SIG-M5 treated with dmso at 0.1 percent for 504 hours (cell line): ENCODE data around the gene FLYWCH2.
A peak's percentile ranks its signal among the peaks of the same experiment; 100 is the strongest.
"Not testable (repeated sequence)": the region's sequence is repeated elsewhere in the genome, so short reads cannot be mapped to it uniquely, and the experiment has no call there.

Experiments used
- DNase-seq: peaks from one replicate; lab custom pipeline; 2025; ENCODE audit not compliant: unreplicated experiment; lab: John Stamatoyannopoulos, UW

The FLYWCH2 gene

DNA sequence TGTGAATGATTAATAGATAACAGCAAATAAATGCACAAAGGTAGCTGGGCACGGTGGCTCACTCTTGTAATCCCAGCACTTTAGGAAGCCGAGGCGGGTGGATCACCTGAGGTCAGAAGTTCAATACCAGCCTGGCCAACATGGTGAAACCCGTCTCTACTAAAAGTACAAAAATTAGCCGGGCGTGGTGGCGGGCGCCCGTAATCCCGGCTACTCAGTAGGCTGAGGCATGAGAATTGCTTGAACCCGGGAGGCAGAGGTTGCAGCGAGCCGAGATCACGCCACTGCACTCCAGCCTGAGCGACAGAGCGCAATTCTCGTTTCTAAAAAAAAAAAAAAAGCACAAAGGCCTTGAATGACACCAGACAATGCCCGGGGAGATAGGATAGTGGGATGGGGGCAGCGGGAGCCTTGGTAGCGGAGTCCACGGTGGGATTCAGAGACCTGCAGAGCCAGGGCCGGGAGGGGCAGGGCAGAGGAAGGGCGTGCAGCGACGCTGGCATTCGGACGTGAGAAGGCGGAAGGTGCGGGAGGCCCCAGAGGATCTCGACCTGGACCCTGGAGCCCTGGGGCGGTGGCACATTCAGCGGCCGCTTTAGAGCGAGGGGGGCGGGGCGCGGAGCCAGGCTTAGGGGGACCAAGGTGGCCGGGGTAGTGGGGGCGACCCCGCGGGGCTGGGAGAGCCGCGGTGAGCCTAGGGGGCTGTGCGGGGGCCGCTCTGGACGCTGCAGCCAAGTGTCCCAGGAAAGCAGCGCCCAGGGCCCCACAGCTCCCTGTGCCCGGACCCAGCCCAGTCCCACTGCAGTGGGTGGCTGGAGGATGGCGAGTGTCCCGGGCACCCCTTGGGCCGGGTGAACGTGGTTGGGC lies 999 bp upstream of the FLYWCH2 start:
- peak; percentile 4 for DNase-seq

DNA sequence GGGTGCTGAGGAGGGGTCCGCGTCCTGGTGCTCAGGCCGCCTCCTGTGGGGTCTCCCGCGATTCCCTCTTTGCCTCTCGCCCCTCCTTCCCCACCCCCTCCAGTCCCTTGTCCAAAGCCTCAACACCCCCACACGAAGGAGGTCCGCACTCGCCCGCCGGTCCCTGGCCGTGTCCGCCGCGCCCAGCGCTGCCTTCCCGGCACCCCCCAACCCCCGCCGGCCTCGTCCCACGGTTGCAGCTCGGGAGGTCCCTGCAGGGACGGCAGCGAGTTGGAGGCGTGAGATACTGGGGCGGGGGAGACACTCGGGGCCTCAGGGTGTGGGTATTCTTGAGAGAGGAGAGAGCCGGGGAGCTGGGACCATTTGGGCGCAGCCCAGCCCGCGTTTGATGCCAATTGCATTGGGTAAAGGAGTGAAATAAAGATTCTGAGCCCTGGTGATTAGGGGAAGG lies 468 bp downstream of the FLYWCH2 start:
- no peak for DNase-seq

DNA sequence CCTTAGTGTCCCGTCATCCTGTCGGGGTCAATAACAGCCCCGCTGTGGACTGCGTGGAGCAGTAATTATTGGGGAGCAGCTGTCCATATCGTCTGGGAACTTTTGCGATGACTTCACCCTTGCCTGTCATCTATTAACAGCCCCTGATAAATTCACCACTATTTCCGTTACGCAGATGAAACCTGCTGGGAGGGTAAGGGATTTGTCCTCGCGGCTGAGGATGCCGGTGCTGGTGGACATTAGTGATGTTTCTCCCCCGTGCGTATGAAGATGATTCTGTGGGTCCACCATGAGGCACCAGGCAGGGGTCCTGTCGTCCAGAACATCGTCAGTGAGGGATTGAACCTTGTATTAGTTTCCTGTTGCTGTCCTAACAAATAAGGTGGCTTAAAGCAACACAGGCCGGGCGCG lies 1.0 kb downstream of the FLYWCH2 start:
- no peak for DNase-seq

DNA sequence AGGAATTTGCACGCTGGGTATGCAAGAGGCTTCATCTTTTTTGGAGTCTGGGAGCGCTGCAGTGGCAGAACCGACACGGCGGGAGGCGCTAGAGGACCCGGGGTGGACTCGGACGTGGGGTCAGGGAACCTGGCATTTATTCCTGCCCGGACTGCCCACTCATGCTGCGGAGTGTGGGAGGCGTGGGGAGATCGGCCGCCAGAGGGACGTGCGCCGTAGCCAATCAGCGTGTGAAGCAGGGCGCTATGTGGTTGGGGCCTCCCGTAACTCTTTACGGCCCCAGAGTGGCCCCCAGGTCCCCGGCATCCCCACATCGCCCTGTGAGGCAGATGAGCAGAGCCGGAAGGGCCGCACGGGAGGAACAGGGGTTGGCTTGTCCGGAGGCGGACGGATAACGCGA lies 11.2 kb downstream of the FLYWCH2 start:
- DNase-seq = no peak

DNA sequence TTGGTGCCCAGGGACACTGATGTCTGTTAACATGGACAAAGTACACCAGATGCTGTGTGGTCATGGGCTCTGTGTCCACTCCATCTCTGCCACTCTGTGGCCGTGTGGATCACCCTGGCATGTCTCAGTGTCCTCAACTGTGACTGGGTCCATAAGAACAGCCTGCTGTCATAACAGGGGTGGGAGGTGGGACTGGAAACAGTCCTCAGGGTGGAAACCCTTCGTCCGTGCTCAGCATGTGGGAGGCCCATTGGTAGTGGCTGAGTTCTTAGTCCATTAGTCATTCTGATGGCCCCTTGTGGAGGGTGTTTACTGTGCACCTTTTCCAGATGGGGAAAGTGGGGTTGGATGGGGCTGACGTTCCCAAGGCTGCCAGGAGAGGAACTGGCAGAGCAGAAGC lies 12.8 kb downstream of the FLYWCH2 start:
- DNase-seq = no peak

DNA sequence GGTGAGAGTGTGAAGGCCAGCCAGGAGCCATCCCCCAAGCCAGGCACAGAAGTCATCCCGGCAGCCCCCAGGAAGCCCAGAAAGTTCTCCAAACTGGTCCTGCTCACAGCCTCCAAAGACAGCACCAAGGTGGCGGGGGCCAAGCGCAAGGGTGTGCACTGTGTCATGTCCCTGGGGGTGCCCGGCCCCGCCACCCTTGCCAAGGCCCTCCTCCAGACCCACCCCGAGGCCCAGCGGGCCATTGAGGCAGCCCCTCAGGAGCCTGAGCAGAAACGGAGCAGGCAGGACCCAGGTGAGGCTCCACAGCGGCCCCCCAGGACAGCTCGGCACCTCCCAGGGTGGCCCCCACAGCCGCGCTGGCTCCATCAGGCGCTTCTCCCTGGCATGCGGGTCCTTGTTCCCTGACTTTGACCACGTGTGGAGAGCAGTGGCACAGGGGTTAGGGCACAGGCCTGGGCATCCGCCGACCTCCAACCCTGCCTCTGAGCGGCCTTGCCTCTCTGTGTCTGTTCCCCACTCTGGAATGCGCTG lies 13.5 kb downstream of the FLYWCH2 start:
- no peak for DNase-seq

DNA sequence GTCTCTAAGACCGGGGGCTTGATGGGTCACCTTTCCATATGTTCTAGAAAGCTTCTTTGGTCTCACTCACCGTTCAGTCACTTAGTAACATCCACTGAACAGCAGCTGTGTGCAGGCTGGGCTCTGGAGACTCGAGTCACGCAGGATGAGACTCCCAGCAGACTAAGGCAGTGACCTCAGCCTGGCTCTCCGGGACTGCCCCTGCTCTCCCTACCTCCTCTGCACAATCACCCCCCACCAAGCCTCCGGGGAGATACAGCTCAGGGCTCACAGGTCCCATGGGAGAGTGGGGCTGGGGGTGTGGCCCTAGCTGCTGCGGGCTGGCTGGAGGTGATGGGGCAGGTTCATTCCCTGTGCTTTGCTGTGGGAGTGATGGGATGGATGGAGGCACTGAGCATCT lies 14.1 kb downstream of the FLYWCH2 start:
- no peak for DNase-seq

DNA sequence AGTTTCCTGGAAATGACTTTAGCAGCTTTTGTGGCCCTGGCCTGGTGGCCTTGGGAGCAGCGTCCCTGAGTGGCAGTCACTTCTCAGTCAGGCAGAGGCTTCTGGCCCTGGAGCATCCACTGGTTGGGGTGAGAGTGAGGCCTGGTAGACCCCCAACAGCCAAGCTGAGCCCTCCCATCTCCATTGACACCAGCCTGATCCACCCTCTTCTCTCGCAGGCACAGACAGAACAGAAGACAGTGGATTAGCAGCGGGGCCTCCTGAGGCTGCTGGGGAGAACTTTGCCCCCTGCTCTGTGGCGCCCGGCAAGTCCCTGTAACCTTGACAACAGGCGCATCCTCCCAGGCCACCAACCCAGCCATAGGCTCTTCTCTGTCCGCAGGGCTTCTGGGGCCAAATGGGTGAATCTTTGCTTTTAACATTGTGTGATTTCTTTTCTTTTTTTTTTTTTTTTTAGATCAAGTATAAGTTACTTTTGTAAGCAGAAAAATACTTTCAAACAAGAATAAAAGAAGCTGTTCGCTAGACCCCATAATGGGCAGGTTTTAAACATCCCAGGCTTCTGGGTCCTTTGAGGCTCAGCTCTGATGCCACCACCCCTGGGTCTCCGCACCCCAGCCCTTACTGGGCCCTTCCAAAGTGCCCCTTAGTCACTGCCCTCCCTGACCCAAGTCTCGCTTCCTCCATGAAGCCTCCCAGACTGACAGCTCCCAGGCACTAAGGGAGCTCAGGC lies 16.0 kb downstream of the FLYWCH2 start:
- no peak for DNase-seq

DNA sequence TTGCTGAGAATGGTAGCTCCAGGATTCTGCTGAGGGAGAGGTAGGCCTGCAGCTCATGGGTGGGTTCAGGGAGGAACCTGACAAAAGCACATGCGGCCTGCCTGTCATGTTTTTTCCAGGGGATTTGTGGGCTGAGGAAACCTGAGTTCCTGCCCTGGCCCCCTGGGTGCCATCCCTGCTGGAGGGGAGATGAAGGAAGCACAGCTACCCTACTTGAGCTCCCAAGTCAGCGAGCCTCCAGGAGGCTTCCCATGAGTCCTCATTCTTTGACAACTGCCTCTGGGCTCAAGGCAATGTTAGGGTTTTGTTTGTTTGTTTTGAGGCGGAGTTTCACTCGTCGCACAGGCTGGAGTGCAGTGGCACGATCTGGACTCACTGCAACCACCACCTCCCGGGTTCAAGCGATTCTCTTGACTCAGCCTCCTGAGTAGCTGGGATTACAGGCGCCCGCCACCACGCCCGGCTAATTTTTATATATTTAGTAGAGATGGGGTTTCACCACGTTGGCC lies 16.6 kb downstream of the FLYWCH2 start:
- no peak for DNase-seq

DNA sequence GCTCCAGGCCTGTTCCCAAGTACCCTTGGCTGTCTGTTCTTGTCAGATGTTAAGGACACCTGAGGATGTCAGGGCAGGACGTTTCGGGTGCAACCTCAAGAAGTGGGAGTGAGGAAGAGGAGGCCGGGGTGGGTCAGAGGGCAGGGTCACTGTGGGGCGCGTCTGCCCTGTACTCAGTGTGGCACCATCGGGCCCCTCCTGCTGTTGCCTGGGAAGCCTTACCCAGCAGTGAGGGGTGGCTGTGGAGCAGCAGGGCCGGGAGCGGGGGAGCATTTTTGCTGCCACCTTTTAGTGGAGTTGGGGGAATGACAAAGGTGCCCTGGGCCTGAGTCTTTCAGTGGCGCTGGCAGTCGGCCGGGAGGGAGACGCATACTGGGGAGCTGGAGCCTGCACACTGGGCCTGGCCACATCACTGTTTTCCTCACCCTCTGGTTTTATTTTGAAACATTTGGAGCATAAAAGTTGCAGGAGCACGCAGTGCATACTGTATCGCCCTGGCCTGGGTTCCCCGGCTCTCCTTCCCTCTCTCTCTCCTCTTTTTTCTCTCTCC lies 17.6 kb downstream of the FLYWCH2 start:
- no peak for DNase-seq

DNA sequence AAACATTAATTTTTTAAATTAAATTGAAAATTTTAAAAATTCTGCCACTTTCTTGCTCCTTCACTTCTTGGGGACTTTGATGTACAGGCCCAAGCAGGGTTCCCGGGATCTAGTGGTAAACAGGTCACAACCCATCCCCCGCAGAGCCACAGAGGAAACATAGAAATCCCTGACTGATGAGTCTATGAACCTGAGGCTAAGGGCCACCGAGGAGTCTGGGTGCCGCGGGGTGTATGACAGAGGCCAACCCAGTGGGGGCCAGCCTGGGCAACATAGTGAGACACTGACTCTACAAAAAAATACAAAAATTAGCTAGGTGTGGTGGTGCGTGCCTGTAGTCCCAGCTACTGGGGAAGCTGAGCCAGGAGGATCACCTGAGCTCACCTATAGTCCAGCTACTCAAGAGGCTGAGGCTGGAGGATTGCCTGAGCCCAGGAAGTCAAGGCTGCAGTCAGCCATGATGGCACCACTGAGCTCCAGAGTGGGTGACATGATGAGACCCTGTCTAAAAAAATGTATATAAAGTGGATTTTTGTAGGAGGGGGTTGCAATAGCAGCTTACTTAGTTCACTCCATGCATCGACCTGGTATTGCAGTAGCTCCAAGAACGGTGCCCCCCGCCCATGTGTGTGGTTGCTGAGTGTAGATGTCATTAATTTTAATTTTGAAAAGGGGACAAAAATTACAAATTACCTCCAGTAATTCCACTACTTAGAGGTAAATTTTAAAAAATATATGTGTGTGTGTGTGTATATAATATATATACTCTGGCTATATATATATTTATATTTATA lies 19.5 kb downstream of the FLYWCH2 start:
- DNase-seq = no peak

DNA sequence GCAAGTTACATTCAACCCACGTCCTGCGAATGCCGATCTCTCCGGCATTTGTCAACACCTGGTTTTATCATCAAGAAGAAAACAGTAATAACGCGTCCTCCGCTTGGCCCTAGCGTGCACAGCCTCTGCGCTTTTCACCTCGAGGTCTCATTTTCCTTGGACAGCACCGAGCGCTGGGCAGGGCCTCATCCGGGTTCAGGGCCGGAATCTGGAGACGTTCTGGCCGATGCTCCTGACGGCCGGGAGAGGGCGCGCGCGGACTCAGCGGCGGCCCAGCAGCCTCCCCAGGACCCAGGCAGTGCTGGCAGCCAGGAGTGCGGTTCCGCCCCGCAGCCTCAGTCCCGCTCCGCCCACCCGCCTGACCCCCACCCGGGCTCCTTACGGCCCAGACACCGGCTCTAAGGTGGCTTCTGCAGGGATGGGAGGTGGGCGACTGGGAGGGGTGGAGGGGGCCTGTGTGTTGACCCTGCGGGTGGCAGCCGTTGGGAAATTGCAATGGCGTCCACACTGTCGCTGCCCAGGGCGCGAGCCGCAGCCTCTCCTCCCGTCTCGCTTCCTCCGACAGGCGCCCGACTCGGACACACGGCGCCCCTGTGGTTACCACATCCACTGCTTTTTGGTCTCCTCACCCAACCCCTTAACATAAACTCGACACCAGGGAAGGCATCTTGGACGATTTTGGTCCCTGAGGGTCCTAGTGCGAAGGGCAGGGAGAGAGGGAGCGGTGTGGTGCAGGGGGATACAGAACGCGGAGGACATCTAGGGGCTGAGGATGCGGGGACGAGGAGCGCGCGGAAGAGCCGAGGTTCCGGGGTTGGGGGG lies 21.3 kb downstream of the FLYWCH2 start:
- peak; percentile 86 for DNase-seq

DNA sequence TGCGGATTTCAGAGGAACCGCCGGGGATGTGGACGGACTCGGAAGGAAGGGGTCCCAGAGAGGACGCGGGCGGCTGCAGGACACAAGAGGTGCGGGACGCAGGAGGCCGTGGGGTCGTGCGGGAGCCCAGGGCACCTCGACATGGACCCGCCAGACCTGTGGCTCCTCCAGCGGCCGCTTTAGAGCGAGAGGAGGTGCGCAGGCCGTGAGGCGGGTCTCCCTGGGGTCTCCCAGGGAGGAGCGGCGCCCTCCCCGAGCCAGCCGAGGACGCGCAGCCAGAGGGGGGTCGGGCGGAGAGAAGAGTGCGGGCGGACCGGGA lies 21.9 kb downstream of the FLYWCH2 start:
- DNase-seq = no peak

DNA sequence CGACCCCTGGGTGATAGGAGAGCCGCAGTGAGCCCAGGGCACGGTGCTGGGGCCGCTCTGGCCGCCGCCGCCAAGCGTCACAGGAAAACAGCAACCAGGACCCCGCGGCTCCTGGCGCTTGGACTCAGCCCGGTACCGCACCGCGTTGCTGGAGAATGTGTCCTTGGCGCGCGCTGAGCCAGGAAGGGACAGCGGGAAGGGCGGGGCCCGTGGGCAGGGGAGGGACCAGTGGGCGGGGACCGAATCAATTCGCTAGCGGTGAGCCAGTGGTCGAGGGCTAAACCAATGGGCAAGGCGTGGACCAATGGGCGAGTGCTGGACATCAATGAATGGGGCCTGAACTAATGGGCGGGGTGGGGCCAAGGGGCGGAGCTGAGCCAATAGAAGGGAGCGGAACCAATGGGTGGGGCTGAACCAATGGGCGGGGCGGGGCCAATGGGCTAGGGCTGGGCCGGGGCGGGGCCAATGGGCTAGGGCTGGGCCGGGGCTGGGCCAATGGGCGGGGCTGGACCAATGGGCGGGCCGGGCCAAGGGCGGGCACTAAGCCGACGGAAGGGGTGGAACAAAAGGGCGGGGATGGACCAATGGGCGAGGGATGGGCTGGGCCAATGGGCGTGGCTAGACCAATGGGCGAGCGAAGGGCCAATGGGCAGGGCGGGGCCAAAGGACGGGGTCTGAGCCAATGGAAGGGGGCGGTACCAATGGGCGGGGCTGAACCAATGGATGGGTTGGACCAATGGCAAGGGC lies 22.4 kb downstream of the FLYWCH2 start:
- peak; percentile 97 for DNase-seq

DNA sequence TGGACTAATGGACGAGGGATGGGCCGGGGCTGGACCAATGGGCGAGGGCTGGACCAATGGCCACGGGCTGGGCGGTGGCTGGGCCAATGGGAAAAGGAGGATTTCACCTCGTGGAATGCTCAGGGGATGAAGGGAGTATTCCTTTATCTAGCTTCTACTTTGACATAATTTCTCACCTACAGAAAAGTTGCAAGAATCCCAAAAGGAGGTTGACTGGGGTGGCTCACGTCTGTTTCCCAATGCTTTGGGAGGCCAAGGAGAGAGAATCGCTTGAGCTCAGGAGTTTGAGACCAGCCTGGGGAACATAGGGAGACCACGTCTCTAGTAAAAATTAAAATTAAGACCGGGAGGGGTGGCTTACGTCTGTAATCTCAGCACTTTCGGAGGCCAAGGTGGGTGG lies 23.0 kb downstream of the FLYWCH2 start:
- DNase-seq = no peak

DNA sequence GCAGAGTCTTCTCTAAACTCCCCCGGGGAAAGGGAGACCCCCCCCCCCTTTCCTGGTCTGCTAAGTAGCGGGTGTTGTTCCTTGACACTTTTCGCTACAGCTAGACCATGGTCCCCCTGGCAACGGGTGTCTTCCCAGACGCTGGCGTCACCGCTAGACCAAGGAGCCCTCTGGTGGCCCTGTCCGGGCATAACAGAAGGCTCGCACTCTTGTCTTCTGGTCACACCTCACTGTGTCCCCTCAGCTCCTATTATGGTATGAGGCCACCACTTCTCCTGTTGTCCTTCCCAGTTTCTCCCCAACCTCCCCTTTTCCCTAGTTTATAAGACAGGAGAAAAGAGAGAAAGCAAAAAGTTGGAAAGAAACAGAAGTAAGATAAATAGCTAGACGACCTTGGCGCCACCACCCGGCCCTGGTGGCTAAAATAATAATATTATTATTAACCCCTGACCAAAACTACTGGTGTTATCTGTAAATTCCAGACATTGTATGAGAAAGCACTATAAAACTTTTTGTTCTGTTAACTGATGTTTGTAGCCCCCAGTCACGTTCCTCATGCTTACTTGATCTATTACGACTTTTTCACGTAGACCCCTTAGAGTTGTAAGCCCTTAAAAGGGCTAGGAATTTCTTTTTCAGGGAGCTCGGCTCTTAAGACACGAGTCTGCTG lies 24.2 kb downstream of the FLYWCH2 start:
- not testable (repeated sequence) for DNase-seq

DNA sequence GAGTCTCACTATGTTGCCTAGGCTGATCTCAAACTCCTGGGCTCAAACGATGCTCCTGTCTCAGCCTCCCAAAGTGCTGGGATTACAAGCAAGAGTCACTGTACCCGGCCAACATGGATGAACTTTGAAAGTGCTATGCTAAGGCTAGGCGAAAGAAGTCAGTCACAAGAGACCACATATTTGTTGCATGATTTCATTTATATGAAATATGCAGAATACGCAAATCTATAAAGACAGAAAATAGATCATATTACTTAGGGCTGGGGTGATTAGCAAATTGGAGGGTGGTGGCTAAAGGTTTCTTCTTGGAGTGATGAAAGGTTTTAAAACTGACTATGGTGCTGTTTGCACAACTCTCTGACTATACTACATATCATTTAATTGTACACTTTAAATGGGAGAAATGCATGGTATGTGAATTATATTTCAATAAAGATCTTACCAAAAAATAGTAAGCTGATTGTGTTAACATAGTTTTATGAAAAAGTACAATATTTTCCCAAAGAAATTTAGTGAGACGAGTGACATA lies 27.5 kb downstream of the FLYWCH2 start:
- DNase-seq = no peak

DNA sequence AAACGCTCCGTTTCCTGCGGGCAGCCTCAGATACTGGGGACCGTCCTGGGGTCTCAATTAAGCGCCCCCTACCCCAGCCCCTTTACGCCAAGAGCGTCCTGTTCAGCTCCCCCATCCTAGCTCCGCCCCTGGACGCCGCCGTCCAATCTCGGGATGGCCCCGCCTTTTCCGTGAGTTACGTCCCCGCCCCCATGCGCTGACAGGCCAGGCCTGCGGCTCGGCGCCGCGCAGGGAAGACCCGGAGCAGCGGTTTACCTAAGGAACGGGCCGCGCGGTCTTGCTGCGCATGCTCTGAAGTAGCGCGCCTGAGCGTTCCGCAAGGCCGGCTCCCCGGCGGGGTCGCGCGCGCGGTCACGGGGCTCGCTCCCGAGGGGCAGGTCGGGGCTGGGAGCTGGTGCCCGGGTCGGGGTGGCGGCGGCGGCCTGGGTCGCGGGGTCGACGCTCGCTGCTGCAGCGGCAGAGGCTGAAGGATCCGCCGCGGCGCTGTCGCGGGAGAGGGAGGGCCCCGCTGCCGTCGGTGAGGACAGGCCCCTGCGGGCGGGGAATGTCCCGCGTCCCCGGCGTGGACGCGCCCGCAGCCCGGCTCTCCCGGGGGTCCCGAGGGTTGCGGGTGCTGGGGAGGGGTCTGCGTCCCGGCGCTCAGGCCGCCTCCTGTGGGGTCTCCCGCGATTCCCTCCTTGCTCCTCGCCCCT lies 28.8 kb downstream of the FLYWCH2 start, which contains the start of gene FLYWCH1:
FLYWCH1 (plus strand) TSS at position 294 of the 692 bp plus-strand sequence. CDS start 17,755 bp downstream, outside the sequence.
- peak; percentile 95 for DNase-seq
